Upper lobe of left lung (tissue), 6 donors: Measurements from ENCODE around the gene SLC35G2. TPM values are rescaled to one million over a fixed set of nuclear protein-coding genes. Genes with fewer than 3 reads are reported as not detected.

Experiments
- ATAC-seq, 2 donors: fragments of 200-7000 bp; cut with Tn5 transposase; one replicate each; pipeline ENCODE4 v1.9.1; 2022; ENCODE audit warnings: mild to moderate bottlenecking in 2 of 2, moderate library complexity in 2 of 2; ENCODE audit not compliant: low FRiP score in 2 of 2
- DNase-seq, 2 donors: peaks; one replicate each; pipeline ENCODE4 v3.0.0-alpha.2; 2019 to 2020
- H3K27ac ChIP-seq, 4 donors: fragments of 200-600 bp; sonication (generic); one replicate each; pipeline ENCODE4 v1.5.1; 2016 to 2019
- H3K27me3 ChIP-seq, 4 donors: fragments of 200-600 bp; sonication (generic); one replicate each; pipeline ENCODE4 v1.5.1; 2017 to 2019
- H3K36me3 ChIP-seq, 4 donors: fragments of 200-600 bp; sonication (generic); one replicate each; pipeline ENCODE4 v1.5.1; 2016 to 2019
- H3K4me1 ChIP-seq, 4 donors: fragments of 200-600 bp; sonication (generic); one replicate each; pipeline ENCODE4 v1.5.1; 2018 to 2019
- H3K4me3 ChIP-seq, 4 donors: fragments of 200-600 bp; sonication (generic); one replicate each; pipeline ENCODE4 v1.5.1; 2017 to 2019; ENCODE audit warnings: mild to moderate bottlenecking in 2 of 4, moderate library complexity in 1 of 4
- H3K9me3 ChIP-seq, 4 donors: fragments of 200-600 bp; sonication (generic); one replicate each; pipeline ENCODE4 v1.5.1; 2018 to 2019
- EP300 ChIP-seq, 4 donors: sonication (generic); formaldehyde crosslinking; IDR thresholded peaks; one replicate each; pipeline ENCODE4 v1.5.1; 2017; ENCODE audit warnings: antibody characterized with exemption in 4 of 4, control low read depth in 2 of 4
- POLR2A ChIP-seq, 4 donors: fragments of 450-650 bp; IDR thresholded peaks; one replicate each; pipeline ENCODE4 v1.5.1; 2016 to 2017; ENCODE audit warnings: antibody characterized with exemption in 4 of 4, mild to moderate bottlenecking in 2 of 4
- POLR2AphosphoS5 ChIP-seq, 2 donors: sonication (generic); formaldehyde crosslinking; IDR thresholded peaks; one replicate each; pipeline ENCODE4 v1.5.1; 2017; ENCODE audit warnings: antibody characterized with exemption in 2 of 2
- WGBS, 2 donors: methylation state at CpG; one replicate each; pipeline ENCODE4 v1.1.5; 2017 to 2018; 5-methylcytosine and 5-hydroxymethylcytosine counted together
- total RNA-seq, 6 donors: library from RNA; depleted of rRNA in 4 of 6; stranded (reverse); fragments of >200 nt in 4 of 6; gene quantifications; one replicate each; pipeline versions ENCODE4 v1.1.0 to v1.2.1, GENCODE V29; 2016 to 2021
- TF ChIP-seq, protein P1 (sequence below), 6 experiments: fragments of 450-650 bp in 4 of 6; fragments of 200-600 bp in 2 of 6; sonication (generic) in 2 of 6; IDR thresholded peaks; one replicate each; pipeline ENCODE4 v1.5.1; 2016 to 2019; ENCODE audit warnings: antibody characterized with exemption in 6 of 6
- donor health status: DM: no; HTN: no; CAD: no; lungs with moderate emphysema.
- donor health status: DM: no; HTN: yes; CAD: no; lungs with severe emphysema.

Gene SLC35G2
- total RNA-seq, 6 donors from 2014 or later: 3.3 to 10.5 (median 6.5) TPM

DNA sequence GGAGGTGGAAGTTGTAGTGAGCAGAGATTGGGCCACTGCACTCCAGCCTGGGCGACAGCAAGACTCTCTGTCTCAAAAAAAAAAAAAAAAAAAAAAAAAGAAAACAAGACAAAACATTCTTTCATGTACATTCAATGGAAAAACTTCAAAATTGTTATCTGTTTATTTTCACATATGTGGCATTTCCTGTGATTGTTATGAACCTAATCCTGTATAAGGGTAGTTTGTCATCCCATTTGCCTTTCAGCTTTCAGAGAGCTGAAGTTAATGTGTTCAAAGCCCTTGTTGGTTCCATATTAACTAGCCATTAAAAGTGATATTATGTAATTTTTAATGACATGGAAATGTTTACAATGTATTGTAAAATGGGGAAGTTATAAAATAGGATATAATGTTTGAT is 25.8 kb downstream of the SLC35G2 start:
- Histone ChIP-seq H3K27me3 (no peaks in the 10 kb centered on the region), H3K4me1 (peaks cover 0 to 8% (median 2%) of the 10 kb centered on the region in 4 donors), H3K4me3 (no peak overlapping the region), H3K27ac (no peak overlapping the region), H3K36me3 (peaks cover 0 to 5% (median 0%) of the 10 kb centered on the region in 4 donors), H3K9me3 (no peaks in the 10 kb centered on the region)
- WGBS, 2 donors: 75 to 80% methylated on average over 1 of the region's 1 CpG
- no peak for DNase-seq
- TF ChIP-seq, protein P1, sequence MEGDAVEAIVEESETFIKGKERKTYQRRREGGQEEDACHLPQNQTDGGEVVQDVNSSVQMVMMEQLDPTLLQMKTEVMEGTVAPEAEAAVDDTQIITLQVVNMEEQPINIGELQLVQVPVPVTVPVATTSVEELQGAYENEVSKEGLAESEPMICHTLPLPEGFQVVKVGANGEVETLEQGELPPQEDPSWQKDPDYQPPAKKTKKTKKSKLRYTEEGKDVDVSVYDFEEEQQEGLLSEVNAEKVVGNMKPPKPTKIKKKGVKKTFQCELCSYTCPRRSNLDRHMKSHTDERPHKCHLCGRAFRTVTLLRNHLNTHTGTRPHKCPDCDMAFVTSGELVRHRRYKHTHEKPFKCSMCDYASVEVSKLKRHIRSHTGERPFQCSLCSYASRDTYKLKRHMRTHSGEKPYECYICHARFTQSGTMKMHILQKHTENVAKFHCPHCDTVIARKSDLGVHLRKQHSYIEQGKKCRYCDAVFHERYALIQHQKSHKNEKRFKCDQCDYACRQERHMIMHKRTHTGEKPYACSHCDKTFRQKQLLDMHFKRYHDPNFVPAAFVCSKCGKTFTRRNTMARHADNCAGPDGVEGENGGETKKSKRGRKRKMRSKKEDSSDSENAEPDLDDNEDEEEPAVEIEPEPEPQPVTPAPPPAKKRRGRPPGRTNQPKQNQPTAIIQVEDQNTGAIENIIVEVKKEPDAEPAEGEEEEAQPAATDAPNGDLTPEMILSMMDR (IDR thresholded peaks at IDR 0.05): no peak
- no peak for TF ChIP-seq EP300 (IDR thresholded peaks at IDR 0.05)
- TF ChIP-seq POLR2A (IDR thresholded peaks at IDR 0.05): no peak
- TF ChIP-seq POLR2AphosphoS5 (IDR thresholded peaks at IDR 0.05): no peak
- ATAC-seq: no peak

GRCh38 chr3:136852180-136852579 is 33.3 kb downstream of the SLC35G2 start:
- 72 to 73% methylated on average over 4 of the region's 4 CpGs for WGBS, 2 donors
- TF ChIP-seq POLR2AphosphoS5 (IDR thresholded peaks at IDR 0.05) (no peak), POLR2A (IDR thresholded peaks at IDR 0.05) (no peak)
- TF ChIP-seq, protein P1 (IDR thresholded peaks at IDR 0.05): no peak
- Histone ChIP-seq H3K36me3 (peaks cover 0 to 8% (median 0%) of the 10 kb centered on the region in 4 donors), H3K27ac (peak overlapping the region in 1 of 4 donors; percentile 42), H3K9me3 (no peaks in the 10 kb centered on the region), H3K4me3 (no peak overlapping the region), H3K27me3 (no peaks in the 10 kb centered on the region), H3K4me1 (peaks cover 0 to 8% (median 3%) of the 10 kb centered on the region in 4 donors)
- DNase-seq: no peak
- no peak for ATAC-seq

- ATAC-seq (peak in 1 of 2 donors; percentile 53), DNase-seq (no peak)
- TF ChIP-seq, protein P1 (IDR thresholded peaks at IDR 0.05): no peak
- TF ChIP-seq POLR2A (IDR thresholded peaks at IDR 0.05) (no peak), EP300 (IDR thresholded peaks at IDR 0.05) (no peak), POLR2AphosphoS5 (IDR thresholded peaks at IDR 0.05) (no peak)
- H3K4me3 ChIP-seq: no peak overlapping the region
- no peak overlapping the region for H3K27ac ChIP-seq
- H3K9me3 ChIP-seq: no peaks in the 10 kb centered on the region
- peaks cover 0 to 8% (median 0%) of the 10 kb centered on the region in 4 donors for H3K36me3 ChIP-seq
- H3K27me3 ChIP-seq: no peaks in the 10 kb centered on the region
- peaks cover 12 to 30% (median 26%) of the 10 kb centered on the region in 4 donors for H3K4me1 ChIP-seq
Observed at GRCh38 chr3:136856665-136857064, 37.7 kb downstream of the SLC35G2 start.

DNA sequence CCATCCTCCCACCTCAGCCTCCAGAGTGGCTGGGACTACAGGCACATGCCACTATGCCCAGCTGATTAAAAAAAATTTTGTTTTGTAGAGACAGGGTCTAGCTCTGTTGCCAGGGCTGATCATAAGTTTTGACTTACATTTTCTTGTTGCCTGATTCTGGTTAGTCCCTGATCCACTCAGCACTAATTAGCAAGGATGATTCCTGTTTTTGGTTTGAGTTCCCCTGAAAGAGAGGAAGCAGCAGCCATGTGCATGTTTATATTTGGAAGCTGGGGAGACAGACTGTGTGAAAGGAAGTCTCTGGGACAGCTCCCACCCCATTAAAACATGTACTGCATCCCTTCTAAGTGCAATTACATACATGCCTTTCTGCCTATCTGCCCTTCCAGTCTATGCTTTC is 39.5 kb downstream of the SLC35G2 start:
- Histone ChIP-seq H3K9me3 (no peaks in the 10 kb centered on the region), H3K27ac (peak overlapping the region in 3 of 4 donors; percentile 17 to 37 (median 27)), H3K4me1 (peaks cover 17 to 34% (median 27%) of the 10 kb centered on the region in 4 donors), H3K27me3 (no peaks in the 10 kb centered on the region), H3K4me3 (no peak overlapping the region), H3K36me3 (peaks cover 0 to 8% (median 0%) of the 10 kb centered on the region in 4 donors)
- ATAC-seq (no peak), DNase-seq (no peak)
- no peak for TF ChIP-seq POLR2A (IDR thresholded peaks at IDR 0.05)
- TF ChIP-seq, protein P1 (IDR thresholded peaks at IDR 0.05): no peak
- no peak for TF ChIP-seq POLR2AphosphoS5 (IDR thresholded peaks at IDR 0.05)
- TF ChIP-seq EP300 (IDR thresholded peaks at IDR 0.05): no peak

DNA sequence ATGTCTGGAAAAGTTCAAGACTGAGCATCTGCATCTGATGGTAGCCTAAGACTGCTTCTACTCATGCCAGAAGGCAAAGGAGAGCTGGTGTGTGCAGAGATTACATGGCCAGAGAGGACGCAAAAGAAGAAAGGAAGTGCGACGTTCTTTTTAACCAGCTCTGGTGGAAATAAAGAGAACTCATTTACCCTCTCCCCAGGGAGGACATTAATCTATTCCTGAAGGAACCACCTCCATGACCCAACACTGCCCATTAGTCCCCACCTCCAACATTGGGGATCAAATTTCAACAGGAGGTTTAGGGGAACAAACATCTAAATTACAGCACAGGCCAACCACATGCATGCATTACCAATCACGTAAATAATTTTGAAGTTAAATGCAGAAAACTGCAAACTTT is 41.6 kb downstream of the SLC35G2 start:
- peak overlapping the region in 3 of 4 donors; percentile 63 to 88 (median 70) for H3K4me3 ChIP-seq
- DNase-seq (no peak), ATAC-seq (no peak)
- WGBS, 2 donors: 57 to 71% methylated on average over 4 of the region's 4 CpGs
- peaks cover 22 to 38% (median 30%) of the 10 kb centered on the region in 4 donors for H3K4me1 ChIP-seq
- TF ChIP-seq, protein P1 (IDR thresholded peaks at IDR 0.05): no peak
- TF ChIP-seq POLR2A (IDR thresholded peaks at IDR 0.05) (no peak), POLR2AphosphoS5 (IDR thresholded peaks at IDR 0.05) (no peak), EP300 (IDR thresholded peaks at IDR 0.05) (no peak)
- no peaks in the 10 kb centered on the region for H3K36me3 ChIP-seq
- H3K9me3 ChIP-seq: no peaks in the 10 kb centered on the region
- H3K27me3 ChIP-seq: no peaks in the 10 kb centered on the region
- H3K27ac ChIP-seq: peak overlapping the region in 2 of 4 donors; percentile 94
